GM21529 (cell line): ENCODE measurements around the gene IL18RAP.

Experiments used
- ATAC-seq: cut with Tn5 transposase; IDR thresholded peaks from one replicate; pipeline ENCODE4 v1.9.1; 2021; ENCODE audit not compliant: unreplicated experiment

Gene IL18RAP, protein sequence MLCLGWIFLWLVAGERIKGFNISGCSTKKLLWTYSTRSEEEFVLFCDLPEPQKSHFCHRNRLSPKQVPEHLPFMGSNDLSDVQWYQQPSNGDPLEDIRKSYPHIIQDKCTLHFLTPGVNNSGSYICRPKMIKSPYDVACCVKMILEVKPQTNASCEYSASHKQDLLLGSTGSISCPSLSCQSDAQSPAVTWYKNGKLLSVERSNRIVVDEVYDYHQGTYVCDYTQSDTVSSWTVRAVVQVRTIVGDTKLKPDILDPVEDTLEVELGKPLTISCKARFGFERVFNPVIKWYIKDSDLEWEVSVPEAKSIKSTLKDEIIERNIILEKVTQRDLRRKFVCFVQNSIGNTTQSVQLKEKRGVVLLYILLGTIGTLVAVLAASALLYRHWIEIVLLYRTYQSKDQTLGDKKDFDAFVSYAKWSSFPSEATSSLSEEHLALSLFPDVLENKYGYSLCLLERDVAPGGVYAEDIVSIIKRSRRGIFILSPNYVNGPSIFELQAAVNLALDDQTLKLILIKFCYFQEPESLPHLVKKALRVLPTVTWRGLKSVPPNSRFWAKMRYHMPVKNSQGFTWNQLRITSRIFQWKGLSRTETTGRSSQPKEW

DNA sequence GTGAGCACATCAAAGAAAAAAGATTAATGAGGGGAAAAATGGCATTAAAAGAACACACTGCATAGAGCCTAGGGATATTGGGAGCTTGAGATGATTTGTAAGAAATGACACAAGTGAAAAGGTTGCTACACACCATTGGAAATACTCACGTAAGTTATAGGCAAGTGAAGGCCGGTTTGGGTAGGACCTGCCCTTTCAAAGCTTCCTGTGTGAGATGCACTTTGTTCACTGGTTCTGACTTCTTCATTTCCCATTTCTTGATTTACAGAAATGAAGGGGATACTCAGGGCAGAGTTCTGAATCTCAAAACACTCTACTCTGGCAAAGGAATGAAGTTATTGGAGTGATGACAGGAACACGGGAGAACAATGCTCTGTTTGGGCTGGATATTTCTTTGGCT, at the start of gene IL18RAP:
Gene IL18RAP, plus strand, starts transcription at position 251 of the 400 bp plus-strand sequence. Its CDS starts 118 bp downstream, at position 369.
- no peak for ATAC-seq

DNA sequence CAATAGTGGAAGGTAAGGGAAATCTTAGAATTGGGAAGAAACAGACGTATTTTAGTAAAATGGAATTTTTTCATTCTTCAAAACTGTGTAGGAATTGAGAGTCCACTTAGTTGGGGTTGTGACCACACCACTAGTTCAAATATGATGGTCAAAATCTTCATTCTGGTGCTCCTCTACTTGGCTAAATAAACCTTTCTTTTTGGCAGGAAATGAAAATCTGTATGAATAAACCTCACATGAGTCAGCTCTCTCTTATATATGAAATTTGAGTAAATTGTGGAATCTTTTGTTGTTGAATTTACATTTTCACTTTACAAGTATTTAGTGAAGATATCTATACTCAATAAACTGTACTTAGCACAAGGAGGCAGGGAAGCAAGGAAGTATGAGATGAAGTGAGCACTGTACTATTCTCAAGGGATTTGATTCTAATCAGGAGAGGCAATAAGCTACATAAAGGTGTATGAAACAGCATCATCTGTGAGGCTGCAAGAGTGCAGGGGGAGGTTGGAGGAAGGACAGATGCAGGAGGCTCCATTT, 46.8 kb upstream of the IL18RAP start:
- no peak for ATAC-seq

DNA sequence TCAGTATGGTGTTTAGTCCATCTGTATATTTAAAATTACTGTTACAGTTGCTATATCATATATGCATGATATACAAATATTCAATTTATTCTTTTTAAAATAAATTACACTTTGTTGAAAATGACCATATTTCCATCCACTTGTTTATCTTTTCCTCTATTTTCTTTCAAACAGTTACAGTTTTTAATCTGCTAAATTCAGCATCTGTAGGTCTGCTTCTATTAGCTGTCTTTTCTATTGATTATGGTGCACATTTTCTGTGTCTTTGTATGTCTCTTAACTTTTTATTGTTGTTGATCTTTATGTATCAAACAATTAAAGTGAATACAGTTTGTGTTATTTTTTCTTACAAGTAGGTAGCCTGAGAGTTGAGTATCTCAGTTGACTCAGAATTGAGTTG, 39.2 kb upstream of the IL18RAP start:
- ATAC-seq = no peak

DNA sequence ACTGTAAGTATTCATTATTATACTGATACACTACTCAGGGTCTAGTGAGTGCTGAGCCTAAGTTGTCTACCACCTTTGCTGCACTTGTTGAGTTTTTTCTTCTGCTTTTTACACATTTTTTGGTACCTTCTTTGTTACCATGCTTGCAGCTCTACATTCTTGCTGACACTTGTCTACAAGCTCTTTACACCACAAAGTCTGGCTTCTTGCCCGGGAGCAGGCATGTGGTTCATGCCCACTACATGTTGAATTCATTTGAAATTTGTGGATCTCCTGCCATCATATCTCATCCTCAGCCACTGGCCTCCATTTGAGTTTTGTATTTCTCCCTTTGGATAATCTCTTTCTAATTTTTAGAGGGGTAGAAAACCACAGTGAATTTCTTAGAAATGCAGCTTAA, 37.4 kb upstream of the IL18RAP start:
- ATAC-seq = no peak

DNA sequence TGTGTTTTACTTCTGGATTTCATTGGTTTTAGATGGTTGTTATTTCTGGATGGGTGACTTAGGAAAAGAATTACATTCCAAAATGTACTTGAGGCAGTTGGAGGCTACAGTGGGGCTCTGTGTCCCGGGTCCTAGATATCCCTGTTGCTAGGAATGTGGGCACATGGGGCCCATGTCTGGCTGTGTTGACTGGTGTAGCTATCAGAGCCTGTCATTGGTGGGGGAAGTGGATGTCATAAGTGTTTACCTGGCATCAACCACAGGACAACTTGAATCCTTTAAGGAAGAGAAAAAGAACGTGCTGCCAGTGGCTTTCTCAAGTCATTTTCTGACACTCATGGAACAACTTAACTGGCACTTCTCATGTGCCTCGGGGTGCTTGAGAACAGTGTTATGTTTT, 37.0 kb upstream of the IL18RAP start:
- ATAC-seq = no peak

DNA sequence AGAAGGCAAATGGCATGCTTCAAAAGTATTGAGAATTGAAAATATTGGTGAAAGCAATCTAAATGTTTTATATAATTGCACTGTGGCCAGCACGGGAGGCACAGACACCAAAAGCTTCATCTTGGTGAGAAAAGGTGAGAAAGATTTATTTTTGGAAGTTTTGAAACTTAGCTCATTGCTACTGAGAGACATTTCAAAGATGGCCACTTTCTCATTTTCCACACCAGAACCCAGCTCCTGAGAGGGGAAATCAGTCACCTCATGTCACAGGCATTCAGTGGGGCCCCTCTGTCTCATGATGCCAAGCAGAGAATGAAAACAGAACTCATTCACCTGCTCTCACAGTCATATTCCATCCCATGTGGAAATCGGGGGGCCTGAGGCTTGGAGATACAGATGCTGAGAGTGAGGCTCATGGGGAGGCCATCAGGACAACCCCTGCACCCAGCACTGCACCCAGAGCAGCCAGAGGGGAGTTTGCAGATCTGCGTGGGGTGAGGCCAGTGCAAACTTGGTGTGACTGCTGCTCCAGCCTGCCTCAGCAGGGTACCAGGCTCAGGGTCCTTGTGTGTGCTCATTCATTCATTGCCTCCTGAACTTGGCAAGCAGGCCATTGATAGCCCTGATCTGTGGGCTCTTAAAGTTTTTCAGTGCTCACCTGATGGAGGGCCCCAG, 36.0 kb upstream of the IL18RAP start:
- ATAC-seq = no peak

DNA sequence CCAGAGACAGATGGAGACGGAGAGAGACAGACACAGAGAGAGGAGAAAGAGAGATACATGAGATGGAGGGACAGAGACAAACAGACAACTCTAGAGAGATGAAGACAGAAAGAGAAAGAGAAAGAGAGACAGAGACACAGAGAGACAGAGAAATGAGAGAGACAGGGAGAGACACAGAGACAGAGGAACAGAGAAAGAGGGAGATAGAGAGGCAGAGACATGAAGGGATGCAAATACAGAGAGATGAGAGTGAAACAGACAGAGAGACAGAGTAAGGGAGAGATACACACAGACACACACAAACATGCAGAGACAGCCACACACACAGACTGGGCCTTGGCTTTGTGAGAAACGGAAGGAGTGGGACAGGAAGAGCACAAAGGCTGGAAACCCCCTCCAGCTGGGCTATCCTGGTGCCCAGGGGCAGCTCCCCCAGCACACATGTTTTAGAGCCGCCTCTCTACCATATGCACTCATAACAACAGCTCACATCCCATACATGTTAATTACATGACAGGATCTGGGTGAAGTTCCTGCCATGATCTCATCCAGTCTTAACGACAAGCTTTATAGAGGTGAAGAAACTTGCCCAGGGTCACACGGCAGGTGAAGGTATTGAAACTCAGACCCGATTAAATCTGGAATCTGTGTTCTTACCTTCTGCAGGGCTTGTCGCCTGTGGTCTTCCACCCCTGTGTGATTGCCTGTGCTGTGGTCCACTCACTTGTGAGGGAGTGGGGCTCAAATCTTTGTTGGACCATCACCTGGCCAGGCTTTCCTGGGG, 35.0 kb upstream of the IL18RAP start:
- no peak for ATAC-seq

DNA sequence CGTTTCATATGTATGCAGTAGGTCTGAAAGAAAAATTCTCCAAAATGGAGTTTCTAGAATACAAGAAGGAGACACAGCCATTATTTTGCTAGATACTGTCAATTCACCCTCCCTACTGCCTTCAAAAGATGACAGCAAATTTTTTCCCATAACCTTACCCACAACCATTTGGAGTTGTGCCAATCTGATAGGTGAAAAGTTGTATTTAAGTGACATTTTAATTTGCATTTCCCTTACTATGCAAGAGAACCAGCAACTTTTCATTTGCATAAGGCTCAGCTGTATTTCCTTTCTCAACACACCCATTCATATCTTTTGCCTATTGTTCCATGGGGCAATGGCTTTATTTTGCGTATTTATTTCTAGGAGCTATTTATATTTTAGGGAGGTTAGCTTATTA, 31.4 kb upstream of the IL18RAP start:
- ATAC-seq = no peak

DNA sequence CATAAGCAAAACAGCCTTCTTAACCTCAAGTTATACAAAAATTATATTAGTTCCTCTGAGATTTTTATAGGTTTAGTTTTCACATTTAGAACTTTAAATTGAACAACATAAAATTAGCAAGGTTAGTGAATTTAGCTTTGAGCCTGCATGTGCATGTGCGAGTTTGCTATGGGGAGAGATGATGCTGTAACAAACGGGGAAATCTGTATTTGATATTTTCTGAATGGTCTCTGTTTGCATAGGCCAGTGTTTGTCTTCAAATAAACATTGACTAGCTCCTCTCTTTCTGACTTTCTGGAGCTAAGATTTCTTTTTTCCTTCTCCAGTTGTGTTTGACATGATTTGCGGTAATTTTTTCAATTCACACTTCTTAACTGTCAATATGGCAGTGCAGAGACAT, 30.9 kb upstream of the IL18RAP start:
- ATAC-seq = no peak

DNA sequence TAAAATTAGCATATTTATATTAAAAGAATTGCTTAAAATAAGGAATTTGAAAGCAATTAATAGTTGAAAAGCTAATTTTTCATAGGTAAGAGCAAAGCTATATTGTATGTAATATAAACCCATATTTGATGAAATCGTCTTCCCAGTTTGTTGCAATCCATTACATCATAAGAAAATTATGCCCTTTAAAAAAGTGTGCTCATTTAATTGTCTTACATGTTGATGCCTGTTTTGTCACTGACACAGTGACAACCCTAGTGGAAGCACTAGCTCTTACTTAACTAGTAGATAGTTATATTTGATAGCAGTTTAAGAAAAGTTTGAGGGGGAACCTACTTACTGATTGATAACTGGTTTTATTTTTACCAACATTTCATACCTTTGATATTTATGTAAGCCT, 30.0 kb upstream of the IL18RAP start:
- ATAC-seq = no peak

DNA sequence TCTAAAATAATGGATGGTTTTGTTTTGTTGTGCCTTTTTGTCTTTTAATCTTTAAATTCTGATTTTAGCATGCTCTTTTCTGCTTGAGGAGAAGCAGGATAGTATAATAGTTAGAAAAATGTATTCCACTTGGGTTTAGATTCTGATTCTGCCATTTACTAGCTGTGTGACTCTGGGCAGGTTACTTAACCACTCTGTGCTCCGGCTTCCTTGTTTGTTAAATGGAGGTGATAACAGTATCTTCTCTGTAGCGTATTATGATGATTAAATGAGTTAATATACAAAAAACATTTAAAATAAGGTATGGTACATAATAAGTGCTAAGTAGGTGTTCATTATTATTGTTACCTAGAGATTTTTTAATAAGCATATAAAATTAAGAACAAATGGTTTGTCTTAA, 26.9 kb upstream of the IL18RAP start:
- ATAC-seq = no peak

DNA sequence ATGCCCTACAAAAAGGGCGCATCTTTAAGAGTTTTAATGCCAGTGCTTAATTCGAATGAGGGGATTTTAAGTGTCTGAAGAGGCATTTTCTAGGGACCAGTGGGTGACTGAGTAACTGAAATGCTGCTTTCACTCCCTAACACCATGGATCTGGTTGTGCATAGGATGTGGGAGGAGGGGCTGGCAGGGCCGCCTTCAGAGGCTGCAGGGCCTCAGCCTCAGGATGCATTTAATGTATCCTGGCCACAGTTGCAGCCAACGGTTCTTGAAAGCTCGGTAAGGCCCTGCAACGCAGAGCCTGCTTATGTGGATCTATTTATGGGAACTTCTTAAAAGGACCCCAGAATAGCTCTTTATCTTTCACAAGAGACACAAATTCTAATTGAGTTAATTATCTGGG, 25.8 kb upstream of the IL18RAP start:
- no peak for ATAC-seq

DNA sequence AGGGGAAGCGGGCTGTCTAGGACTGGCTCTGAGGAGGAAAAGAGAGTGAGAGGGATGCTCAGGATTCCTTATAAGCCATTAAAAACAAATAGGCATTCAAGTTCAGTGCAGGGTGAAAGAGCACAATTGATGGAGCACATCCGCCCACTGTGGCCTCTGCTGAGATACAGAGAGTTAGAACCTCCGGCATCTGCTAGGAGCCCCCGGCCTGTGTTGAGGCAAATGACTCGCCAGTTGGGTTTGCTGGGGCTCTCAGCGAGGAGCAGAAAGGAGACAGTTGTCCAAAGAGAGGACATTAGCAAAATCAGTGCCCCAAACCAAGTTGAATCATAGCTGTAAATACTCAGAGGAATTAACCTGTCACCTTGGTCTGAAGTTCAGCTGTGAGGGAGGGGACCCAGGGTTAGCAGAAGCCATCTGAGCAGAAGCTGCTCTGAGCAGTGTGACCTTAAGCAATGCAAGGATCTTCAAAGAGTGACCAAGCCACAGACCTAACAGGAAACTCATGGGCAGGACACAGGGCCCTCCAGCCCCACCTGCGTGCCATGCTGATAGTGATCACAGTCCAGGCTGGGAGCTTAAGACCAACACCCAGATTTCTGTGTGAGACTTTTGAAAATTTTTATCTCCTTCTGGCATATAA, 23.3 kb upstream of the IL18RAP start:
- no peak for ATAC-seq

DNA sequence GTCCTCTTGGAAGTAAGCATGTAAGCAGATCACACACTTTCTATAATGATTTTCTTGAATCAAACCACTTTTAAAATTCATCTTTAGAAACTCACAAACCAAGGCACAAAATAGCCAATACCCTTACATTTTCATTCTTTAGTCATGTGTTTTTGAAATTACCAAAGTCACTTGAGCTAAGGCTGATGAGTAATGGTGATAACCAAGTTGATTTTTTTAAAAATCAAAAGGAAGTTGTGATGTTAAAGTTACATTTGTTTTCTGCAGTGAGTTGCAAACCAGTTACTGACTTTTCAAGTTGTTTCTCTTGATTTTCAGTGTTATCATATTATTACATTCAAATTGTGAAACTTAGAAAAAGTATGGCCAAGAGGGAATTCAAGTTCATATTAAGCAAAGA, 21.5 kb upstream of the IL18RAP start:
- no peak for ATAC-seq

DNA sequence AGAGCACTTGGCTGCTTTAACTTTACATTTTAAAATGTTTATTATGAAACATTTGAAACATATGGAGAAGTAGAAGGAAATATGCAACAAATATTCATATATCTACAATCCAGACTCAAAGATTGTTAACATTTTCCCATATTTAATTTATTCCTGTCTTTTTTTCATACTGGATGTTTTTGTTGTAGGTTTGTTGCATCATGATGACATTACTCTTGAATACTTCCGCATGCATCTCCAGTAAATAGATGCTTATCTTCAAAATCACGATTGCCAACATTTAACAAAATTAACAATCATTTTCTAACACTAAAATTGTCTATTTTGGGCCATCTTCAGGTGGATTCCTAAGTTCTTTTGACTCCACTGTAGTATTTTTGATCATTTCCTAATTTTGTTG, 21.1 kb upstream of the IL18RAP start:
- no peak for ATAC-seq

DNA sequence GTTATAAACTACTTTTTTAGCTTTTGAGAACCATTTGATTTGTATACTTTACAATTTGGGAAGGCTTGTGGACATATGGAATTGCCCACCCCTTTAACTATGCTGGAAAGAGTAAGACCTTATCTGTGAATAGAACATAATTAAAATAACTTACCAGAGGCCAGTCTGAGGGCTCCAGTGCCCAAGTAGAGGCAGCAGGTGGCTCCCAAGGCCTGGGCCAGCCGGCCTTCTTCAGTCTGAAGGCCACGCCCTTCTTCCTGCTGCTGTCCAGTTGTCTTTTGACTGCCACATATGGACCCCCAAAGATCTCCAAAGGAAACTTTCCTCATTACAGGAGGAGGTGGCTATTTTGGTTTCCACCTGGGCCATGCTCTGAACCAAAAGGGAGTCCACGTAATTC, 12.0 kb upstream of the IL18RAP start:
- ATAC-seq = no peak

DNA sequence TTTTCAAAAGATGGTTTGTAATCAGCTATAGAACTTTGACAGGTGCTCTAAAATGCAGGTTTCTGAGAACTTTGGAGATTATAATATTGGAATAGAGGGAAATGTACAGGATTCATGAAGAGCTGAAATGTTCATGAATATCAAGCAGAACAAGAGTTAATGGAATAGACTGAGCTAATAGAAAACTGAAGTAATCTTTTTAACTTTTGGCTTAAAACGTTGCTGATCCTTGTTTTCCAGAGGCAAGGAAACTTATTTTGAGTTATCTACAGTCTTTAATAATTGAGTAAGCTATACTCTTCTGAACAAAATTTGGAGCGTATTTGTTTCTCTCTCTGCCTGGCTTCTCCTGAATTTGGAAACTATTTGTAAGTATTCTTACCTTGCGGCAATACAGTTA, 10.8 kb upstream of the IL18RAP start:
- no peak for ATAC-seq

DNA sequence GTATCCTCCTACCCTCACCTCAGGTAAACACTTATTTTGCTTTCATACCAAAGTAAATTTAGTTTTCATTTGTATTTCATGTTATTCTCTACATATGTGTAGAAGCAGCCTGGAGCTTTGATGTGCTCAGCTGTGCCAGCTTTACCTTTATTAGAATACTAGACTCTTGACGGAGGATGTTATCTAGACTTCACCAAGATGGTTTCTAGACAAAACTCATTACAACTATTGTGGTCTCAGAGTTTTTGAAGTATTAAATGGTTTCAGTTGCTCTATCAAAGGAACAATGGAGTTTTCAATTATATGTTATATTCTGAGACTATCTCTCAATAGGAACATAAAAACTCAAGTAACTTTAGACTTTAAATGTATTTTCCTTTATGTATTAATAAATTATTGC, 5.0 kb upstream of the IL18RAP start:
- ATAC-seq = peak; percentile 24

DNA sequence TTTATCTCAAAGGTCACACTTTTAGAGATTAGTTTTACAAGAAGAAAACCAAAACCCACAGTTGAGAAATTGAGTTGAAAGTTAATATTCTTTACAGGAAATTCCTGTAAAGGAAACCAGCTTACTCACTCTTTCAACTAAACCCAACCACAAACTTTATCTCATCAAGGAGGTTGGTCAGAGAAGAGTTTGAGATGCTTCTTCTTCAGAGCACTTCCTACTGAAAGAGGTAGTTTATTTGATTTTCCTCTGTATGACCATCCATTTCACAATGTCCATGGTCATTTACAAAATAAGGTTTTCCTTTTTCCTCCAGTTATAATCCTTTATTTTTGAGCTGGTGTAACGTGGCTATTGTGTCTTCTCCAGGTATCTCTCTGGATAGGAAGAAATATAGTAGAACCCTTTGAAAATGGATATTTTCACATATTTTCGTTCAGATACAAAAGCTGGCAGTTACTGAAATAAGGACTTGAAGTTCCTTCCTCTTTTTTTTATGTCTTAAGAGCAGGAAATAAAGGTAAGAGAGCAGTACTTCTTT, 4.5 kb upstream of the IL18RAP start:
- peak; percentile 91 for ATAC-seq

DNA sequence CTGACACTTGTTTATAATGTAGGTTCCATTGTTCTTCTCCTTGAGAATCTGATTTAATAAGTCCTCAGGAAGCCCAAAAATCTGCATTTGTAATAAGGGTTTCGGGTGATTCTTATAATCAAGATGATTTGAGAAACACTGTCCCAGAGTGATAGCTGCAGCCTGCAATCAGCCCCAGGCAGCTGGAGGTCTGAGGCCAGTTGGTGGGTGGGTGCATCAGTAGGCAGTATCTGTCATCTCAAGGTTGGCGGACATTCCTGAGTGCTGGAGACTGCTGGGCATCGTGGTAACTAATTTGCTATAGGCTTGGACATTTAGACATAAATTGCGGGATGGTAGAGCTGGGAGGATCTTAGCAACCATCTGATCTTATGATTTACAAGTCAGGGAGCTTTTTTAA, 2.7 kb upstream of the IL18RAP start:
- ATAC-seq = no peak
